MM.1S (cell line): ENCODE results near the gene KIAA1958.

Experiments used
- CTCF ChIP-seq: fragments of 300-600 bp; sonication (generic); IDR thresholded peaks from 2 replicates; pipeline ENCODE4 v1.5.1; 2016; ENCODE audit warnings: antibody characterized with exemption, low read length, mixed read lengths
- EZH2 ChIP-seq: fragments of 300-600 bp; sonication (generic); optimal IDR thresholded peaks from 2 replicates; pipeline ENCODE3; 2017; ENCODE audit warnings: low read depth, mild to moderate bottlenecking, antibody characterized with exemption, low read length, mixed read lengths
- EZH2phosphoT487 ChIP-seq: fragments of 300-600 bp; sonication (generic); IDR thresholded peaks from 2 replicates; pipeline ENCODE4 v1.6.1; 2018; ENCODE audit warnings: antibody characterized with exemption, low read length

GRCh38 chr9:112670991-112671625 lies 184.5 kb downstream of the KIAA1958 start:
- TF ChIP-seq EZH2 (no peak), CTCF (no peak), EZH2phosphoT487 (no peak)
